Effector CD8-positive, alpha-beta T cell (primary cell): ENCODE results near the gene CPLANE2.
"Not testable (repeated sequence)": the region's sequence is repeated elsewhere in the genome, so short reads cannot be mapped to it uniquely, and the experiment has no call there.

ENCODE experiments used
- DNase-seq: peaks from one replicate; lab custom pipeline; 2025; lab: John Stamatoyannopoulos, UW

The CPLANE2 gene

DNA sequence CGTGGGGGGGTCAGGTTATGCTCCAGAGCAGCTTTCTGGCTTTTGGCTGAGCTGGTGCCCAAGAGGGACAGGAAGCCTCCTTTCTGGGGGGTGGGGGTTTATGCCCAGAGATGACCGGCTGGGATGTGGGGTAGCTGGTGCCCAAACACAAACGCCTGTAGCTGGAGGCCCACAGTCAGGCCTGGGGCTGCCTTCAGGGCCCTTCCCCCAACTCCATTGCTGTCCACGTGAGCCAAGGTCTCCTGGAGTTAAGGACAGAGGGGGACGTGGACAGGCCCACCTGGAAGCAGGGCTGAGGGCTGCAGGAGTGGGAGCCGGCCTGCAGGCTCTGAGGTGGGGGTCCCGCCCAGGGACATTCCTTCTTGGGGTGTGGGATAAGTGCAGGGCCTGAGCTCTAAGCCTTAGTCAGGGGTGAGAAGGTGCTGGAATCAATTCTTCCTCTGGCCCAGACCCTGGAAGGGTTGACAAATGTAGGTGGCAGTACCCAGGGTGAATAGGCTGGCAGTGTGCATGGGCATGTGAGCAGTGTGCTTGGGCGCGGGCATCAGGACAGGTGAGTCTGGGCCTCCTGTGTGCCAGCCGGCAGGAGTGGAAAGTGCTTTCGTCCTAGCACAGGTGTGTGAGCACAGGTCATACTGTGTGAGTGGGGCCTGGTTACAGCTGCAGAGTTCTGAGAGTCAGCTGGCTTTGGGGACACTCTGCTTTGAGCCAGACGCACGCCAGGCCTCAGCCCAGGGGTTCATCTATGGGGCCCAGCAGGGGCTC is 6.8 kb downstream of the CPLANE2 start:
- no peak for DNase-seq

DNA sequence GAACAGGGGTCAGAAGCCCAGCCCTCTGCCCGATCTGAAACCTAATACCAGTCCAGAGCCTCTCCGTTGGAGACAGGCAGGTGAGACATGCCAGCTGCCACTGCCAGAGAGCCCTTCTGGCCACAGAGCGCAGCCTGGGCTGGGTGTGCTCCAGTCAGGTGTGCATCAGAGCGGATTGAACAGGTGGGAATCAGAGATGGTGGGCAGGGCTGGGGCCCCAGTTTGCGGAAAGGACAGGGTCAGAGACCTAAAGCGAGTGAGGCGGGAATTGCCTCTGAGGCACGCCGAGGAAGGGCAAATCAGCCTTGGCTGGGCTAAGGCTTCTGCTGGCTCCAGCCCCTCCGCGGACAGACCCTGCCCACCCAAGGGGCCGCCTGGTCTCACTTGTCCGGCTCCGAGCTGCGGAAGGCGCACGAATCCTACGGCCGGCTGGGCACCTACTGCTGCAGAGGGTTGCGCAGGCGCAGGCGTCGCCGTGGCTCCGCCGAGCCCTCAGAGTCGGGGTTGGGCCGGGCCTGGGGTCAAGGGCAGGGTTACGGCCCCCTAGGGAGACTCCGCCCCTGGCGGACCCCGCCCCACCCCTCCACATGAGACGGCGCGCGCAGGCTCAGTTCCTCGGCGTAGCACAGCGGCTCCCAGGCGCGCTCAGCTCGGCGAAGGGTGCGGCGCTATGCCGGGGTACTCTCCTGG is 10.3 kb downstream of the CPLANE2 start:
- no peak for DNase-seq

DNA sequence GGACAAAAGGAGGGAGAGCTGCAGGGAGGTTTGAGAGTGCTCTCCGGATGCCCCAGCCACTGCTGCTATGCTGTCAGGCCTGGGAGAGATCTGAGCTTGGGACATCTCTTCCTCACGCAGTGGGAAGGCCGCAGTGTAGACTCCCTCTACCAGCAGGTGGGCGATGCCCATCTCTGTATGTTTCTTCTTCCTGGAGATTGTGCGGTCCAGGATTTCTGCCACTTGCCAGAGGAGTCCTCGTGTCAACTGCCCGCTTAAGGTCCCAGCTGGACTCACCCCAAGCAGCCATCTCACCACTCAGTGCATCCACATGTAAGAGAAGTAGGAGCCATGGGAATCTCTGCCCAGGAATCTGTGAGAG is 10.9 kb downstream of the CPLANE2 start:
- DNase-seq, result no peak

DNA sequence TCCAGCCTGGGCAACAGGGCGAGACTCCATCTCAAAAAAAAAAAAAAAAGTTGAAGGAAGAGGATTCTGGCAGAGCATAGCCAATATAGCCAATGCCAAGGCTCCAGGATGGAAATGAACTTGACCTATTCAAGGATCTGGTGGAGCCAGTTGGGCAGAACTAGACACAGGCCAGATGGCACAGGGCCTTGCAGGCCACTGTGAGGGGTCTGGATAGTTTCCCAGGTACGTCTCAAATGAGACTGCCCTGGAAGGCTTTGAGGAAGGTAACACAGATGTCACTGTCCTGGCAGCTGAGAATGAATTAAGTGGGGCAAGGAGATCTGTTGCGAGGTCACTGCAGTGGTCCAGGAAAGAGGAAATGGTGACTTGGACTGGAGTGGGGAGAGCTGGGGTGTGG is 12.5 kb downstream of the CPLANE2 start:
- no peak for DNase-seq

DNA sequence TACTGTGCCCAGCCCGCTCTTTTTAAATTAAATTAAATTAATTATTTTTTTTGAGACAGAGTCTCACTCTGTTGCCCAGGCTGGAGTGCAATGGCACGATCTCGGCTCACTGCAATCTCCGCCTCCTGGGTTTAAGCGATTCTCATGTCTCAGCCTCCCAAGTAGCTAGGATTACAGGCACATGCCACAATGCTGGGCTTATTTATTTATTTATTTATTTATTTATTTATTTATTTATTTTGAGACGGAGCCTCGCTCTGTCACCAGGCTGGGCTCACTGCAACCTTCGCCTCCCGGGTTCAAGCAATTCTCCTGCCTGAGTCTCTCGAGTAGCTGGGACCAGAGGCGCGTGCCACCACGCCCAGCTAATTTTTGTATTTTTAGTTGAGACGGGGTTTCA is 14.3 kb downstream of the CPLANE2 start:
- DNase-seq, result not testable (repeated sequence)

DNA sequence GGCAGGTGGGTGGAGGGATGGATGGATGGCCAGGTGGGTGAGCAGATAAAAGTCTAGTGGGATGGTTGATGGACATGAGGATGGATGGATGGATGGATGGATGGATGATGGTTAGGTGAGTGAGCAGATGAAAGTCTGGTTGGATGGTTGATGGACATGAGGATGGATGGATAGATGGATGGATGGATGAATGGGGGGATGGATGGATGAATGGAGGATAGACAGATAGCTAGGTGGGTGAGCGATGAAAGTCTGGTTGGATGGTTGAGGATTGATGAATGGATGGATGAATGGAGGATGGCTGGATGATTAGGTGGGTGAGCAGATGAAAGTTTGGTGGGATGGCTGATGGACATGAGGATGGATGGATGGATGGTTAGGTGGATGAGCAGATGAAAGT is 15.5 kb downstream of the CPLANE2 start:
- no peak for DNase-seq

DNA sequence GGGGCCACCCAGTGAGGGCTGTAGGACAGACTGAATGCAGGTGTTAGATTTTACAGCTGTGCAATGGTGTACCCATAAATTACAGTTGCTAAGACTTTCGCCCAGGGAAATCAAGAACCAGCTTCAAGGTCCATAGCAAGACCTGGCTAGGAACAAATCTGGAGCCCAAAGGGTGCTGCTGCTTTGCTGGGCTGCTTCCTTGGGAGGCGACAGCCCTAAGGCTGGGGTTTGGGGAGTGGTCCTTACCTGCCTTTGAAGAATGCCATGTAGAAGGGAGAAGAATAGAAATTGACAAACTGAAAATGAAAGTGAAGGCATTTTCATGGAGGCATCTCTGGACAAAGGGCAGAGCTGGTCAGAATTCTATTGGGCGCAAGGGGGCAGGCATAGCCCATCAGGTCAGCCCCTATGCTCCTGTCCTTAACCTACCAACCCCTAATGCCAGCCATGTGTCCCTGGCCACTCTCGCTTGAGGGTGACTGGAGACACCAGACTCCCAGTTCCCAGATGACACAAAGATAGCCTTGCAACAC is 16.9 kb downstream of the CPLANE2 start:
- DNase-seq, result no peak

DNA sequence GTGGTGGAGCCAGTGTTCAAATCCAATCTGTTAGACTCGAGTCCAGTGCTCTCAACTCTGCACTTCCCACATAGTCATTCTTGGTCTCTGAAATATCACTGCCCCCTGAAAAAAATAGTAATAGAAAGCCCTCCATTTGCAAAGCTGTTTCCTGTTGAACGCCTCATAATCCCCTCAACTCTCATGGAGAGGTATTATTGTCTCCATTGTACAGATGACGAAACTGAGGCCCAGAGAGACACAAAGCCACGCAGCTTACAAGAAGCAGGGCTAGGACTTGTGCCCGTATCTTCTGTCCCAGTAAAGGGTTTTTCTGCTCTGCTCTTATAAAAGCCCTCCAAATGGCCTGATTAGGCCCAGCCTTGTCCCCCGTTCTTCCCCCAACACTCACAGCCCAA is 18.3 kb downstream of the CPLANE2 start:
- no peak for DNase-seq

DNA sequence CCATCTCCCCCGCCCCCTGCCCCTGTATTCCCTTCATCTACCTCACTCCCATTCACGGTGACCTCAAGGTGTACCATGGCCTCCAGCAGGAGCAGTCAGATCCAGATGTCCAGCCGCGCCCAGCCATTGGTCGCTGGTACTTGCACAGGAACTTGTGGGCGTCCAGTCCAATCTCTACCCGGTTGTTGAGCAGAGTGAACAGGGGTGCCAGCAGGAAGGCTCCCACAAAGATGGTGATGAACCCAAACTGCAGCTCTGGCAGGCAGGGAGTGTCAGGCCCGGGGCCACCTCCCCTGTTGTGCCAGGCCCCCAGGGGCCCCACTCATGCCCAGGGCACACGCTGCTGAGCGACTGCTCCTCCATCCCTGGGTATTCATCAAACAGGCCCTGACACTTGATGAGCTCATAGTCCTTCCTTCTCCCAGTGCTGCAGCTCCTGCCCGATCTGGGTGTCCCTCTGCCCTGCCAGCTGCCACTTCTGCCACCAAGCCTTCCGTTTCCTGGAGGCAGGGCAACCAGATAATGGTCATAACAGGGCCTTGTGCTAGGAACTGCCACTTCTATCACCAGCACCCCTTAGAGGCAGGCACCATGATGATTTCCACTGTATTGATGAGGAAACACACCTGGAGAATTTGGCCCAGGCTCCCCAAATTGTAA is 18.8 kb downstream of the CPLANE2 start:
- DNase-seq, result no peak

DNA sequence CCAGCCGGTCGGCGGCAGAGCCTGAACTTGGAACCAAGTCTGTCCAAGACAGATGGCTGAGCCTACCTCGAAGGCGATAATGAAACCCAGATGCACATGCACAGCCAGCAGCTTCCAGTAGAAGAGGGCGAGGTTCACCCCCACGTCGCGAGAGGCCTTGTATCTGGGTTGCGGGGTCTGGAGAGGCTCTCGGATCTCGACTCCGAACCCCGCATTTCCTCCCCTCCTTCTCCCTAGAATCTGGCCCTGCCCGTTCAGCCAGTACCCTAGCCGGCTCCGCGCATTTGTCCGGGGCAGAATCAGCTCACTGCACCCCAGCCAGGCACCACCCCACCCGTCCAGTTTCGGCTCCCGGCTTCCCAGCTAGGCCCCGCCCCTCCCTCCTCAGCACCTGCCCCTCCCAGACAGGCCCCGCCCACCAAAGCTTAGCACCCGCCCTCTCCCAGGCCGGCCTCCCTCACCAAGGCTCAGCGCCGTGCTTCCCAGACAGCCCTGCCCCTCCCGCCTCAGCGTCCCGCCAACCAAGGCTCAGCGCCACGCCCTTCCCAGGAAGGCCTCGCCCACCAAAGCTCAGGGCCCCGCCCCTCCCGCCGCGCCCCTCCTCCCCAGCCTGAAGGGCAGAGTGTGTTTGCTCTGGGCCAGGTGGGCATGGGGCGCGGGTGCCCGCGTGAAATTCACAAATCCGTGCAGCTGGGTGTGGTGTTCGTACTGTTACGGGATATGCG is 19.8 kb downstream of the CPLANE2 start:
- DNase-seq, result peak; percentile 90

DNA sequence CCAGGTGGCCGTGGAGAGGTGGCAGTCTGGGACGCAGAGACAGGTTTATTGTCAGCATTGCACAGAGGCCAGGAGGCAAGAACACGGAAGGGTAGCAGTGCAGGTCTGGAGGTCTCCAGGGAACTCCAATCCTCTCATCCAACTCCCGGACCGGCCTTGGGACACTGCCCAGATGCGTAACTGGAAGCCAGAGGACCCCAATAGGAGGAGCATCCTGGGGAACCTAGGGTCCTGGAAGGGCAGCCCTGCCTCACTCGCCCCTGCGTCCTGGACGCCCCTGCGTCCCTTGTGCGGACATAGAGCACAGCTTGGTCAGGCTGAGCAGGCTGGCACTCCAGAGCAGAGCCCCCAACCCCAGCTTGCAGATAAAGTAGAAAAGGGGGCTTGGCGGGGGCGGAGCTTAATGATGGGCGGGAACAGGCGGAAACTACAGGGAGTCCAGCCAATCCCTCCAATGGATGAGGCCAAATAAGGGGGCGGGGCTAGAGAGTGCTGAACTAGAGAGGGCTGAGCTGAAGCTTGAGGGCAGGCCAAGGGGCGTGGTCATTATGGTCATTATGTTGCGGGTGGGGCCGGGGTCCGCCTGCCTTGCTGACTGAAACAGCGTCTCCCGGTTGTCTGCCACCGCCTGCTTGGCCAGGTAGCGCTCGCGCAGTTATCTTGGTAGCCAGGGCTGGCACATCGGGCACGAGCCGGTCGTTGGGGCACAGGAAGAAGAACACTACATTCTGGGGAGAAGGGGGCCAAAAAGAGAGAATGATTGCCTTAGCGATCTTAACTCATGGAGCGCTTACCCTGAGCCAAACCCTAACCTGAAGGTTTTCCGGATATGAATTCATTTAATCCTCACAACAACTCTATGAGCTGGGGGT is 20.9 kb downstream of the CPLANE2 start:
- peak; percentile 56 for DNase-seq

DNA sequence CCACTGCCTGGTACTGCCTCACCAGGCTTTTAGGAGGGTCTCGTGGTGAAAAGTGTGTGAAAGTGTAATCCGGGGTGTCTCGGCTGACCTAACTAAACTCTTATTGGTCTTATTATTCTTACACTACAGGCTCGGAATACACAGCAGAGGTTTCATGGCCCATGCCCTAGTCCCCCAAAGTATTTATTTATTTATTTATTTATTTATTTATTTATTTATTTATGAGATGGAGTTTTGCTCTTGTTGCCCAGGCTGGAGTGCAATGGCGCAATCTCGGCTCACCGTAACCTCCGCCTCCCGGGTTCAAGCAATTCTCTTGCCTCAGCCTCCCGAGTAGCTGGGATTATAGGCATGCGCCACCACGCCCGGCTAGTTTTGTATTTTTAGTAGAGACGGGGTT is 21.7 kb downstream of the CPLANE2 start:
- DNase-seq, result not testable (repeated sequence)

DNA sequence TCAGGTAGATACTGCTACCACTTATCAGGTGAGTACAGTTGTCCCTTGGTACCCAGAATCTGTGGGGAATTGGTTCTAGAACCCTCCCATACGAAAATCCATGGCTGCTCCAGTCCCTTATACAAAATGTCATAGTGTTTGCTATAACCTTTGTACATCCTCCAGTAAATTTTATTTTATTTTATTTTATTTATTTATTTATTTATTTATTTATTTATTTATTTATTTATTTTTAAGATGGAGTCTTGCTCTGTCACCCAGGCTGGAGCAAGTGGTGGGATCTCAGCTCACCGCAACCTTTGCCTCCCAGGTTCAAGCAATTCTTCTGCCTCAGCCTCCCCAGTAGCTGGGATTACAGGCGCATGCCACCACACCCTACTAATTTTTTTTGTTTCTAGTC is 23.4 kb downstream of the CPLANE2 start:
- DNase-seq, result not testable (repeated sequence)

DNA sequence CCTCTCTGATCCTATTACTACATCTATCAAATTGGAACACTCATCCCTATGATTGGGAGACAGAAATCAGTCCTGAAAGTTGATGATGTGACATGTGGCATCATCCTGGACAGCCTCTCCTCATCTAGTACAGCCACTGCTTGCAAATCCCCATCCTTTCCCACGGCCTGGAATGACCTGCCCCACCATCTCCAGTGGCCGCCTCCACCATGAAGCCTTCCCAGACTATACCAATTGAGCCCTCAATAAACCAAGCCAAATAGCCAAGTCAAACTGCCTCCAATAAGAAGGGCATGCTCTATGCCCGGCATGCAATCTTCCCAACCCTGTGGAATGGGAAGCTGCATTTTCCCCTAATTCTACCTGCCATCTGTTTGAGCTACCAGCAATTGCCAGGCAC is 24.0 kb downstream of the CPLANE2 start:
- no peak for DNase-seq

DNA sequence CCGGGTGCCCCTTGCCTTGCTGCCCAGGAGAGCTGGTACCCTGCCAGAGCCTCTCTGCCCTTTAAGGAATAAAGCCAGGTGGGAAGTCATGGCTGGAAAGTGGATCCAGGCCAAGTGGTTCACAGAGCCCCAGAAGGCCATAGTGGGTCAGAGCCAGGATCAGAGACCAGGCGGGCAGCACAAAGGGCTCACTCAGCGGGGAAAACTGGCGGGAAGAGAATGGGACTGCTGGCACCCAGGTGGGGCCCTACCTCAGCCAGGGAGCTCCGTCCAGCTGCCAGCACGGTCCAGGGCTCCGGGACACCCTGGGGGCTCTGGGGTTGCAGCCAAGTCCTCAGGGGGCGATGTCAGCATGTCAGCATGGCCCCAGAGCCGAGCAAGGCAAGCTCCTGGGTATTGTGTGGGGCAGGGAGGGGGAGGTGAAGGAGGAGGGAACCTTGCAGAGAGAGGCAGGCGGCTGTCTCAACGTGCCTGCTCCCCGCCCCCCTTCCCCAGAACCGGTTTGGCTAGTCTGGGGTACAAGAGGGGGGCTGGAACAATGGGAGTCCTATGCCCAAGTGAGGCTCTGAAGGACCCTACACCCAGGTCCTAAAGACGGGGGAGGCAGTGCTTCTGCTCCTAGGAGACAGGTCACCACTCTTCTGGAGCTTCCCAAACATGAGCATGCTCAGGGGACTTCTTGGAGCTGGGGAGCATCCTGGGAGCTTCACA is 24.6 kb downstream of the CPLANE2 start, which contains the start of gene ARHGEF19:
TSS of gene ARHGEF19 (minus strand) at position 402 of the 711 bp plus-strand sequence. CDS start 3,598 bp downstream, outside the sequence.
- DNase-seq, result no peak

DNA sequence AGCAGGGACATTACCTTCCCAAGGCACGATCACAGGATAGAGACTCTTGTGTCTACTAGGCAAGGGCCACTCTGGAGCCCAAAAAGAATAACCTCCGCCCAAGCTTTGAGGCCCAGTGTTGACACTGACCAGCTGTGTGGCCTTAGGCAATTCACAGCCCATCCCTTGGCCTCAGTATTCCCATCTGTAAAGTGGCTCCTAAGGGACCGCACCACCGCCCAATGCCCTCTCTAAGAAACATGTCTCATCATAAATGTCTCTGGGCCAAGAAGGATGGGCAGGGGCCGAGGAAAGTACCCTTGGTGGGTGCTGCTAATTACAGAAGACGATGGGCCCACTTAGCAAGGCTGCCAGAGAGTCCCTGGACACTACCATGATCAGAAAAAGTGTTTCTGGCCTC is 25.2 kb downstream of the CPLANE2 start:
- DNase-seq, result no peak

DNA sequence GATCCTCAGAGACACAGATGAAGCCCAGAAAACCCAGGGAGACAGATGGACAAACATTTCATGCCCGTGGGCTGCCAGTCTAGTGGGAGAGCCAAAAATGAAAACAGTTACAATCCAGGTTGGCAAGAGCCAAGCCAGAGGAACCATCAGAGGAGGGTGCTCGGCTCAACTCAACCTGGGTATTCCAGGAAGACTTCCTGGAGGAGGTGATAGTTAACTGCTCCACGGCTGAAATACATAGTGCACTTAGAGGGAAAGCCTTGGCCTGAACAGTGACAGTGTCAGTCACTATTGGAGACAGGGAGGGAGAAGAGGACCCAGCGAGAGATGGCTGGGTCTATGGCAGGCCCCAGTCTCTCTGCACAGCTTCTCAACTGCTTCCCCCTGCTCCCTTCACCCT is 26.4 kb downstream of the CPLANE2 start:
- DNase-seq, result no peak

DNA sequence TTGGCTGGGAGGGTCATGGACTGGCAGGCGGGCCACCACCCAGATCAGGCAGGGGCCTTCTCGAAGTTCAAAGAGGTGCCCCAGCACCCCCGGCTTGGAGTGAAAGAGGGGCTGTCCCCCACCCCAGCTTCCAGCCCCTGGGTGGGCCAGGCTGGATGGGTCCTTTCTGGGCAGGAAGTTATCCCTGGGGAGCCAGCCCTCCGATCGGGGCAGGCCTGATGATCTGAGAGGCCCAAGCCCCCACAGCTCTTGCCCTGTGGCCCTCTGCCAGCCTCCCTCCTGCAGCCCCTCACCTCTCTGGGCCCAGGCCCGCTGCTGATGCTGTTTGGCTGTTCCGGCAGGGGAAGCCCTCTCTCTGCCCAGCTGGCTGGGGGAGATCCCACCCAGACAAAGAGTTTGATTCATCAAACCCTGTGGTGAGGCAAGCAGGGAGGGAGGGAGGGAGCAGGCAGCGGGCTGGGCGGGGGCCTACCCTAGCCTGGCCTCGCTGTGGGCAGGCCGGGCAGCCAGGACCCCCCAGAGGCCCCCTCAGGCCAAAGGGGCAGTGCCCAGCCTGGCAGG is 27.1 kb downstream of the CPLANE2 start:
- DNase-seq, result no peak

DNA sequence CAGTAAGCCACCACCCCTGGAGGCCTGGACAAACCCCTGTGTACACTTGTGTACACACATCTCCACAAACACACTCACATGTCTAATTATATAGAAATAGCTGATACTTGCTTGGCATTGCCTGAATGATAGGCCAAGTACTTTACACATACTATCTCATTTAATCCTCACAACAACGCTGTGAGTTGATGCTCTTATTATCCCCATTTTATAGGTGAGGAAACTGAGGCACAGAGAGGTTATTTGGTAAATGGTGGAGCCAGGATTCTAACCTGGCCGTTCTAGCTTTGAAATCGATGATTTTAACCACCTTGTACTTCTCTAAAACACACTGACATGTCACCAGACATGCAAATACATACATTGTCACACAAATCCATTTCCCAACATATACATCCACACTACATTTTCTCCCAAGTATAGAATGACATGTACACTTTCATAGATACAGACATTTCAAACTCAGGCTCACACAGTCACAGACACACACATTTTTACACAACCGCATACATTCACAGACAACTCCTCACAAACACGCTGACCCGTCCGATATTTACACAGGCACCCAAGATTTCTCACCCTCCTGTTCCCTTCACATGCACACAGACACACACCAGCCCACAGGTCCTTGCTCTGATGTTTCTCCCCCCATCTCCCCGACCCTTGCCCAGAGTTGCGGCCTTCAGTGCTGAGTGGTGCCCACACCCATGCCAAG is 27.7 kb downstream of the CPLANE2 start:
- no peak for DNase-seq
